ENCODE measurements around the gene PSMC3IP.

- no peak for TF ChIP-seq POLR2A (IDR thresholded peaks at IDR 0.05)
- peak in 1 of 7 experiments; percentile 39 for TF ChIP-seq CTCF (IDR thresholded peaks at IDR 0.05)
Measured at GRCh38 chr17:42563543-42563942, 14.0 kb downstream of the PSMC3IP start.
